CD4-positive, alpha-beta T cell (primary cell): ENCODE data around the gene MEGF11. TPM values are rescaled to one million over a fixed set of nuclear protein-coding genes. Genes with fewer than 3 reads are reported as not detected.

Source experiments
- ATAC-seq: fragments of 200-7000 bp; cut with Tn5 transposase; one replicate; pipeline ENCODE4 v1.10.0; 2022; ENCODE audit warnings: mild to moderate bottlenecking; ENCODE audit not compliant: poor library complexity
- CTCF ChIA-PET: fragments of 350-600 bp; sonication (Branson Sonifier 250); formaldehyde crosslinking; loops from one replicate; lab custom pipeline; 2021; ENCODE audit warnings: antibody characterized with exemption, inconsistent platforms; lab: Charles Lee
- POLR2A ChIA-PET: fragments of 350-600 bp; sonication (Branson Sonifier 250); formaldehyde crosslinking; loops from one replicate; lab custom pipeline; 2021; ENCODE audit warnings: antibody characterized with exemption, inconsistent platforms; lab: Charles Lee
- DNase-seq, 14 experiments: peaks; one replicate each; pipeline ENCODE4 v3.0.0-alpha.2; 2013 to 2020; ENCODE audit warnings: mixed read lengths in 2 of 14
- H3K27ac ChIP-seq, 2 donors: one replicate each; pipeline versions ENCODE4 v1.5.1 to v1.7.0; 2013; ENCODE audit warnings: low read length in 2 of 2, low read depth in 1 of 2, mild to moderate bottlenecking in 1 of 2
- H3K27me3 ChIP-seq, 2 experiments: 1 replicate in 1 of 2; 2 replicates in 1 of 2; pipeline versions ENCODE4 v1.6.1 to v1.7.0; 2013; ENCODE audit warnings: low read length in 2 of 2, control low read depth in 1 of 2, mild to moderate bottlenecking in 1 of 2, moderate library complexity in 1 of 2; ENCODE audit not compliant: insufficient read depth in 2 of 2, control insufficient read depth in 1 of 2
- H3K36me3 ChIP-seq: one replicate; pipeline ENCODE4 v1.6.1; 2013; ENCODE audit warnings: low read length, control low read depth; ENCODE audit not compliant: insufficient read depth
- H3K4me1 ChIP-seq: one replicate; pipeline ENCODE4 v1.6.1; 2013; ENCODE audit warnings: low read length, control low read depth; ENCODE audit not compliant: insufficient read depth
- H3K4me3 ChIP-seq: one replicate; pipeline ENCODE4 v1.5.1; 2013; ENCODE audit warnings: mild to moderate bottlenecking, low read length, moderate library complexity
- H3K9me3 ChIP-seq, 2 experiments: 1 replicate in 1 of 2; 2 replicates in 1 of 2; pipeline versions ENCODE4 v1.6.1 to v1.7.0; 2013; ENCODE audit warnings: low read length in 2 of 2, mild to moderate bottlenecking in 2 of 2, control low read depth in 1 of 2, moderate library complexity in 1 of 2; ENCODE audit not compliant: control insufficient read depth in 1 of 2, insufficient read depth in 1 of 2
- H3K27ac Mint-ChIP-seq: one replicate; pipeline ENCODE4 v1.8.0; 2020; ENCODE audit warnings: mixed read lengths
- H3K27me3 Mint-ChIP-seq: one replicate; pipeline ENCODE4 v1.8.0; 2021; ENCODE audit warnings: mixed read lengths
- H3K36me3 Mint-ChIP-seq: one replicate; pipeline ENCODE4 v1.8.0; 2021; ENCODE audit warnings: low read depth, mixed read lengths
- H3K4me1 Mint-ChIP-seq: one replicate; pipeline ENCODE4 v1.8.0; 2021; ENCODE audit warnings: low read depth, mixed read lengths
- H3K4me3 Mint-ChIP-seq: one replicate; pipeline ENCODE4 v1.8.0; 2020; ENCODE audit warnings: mild to moderate bottlenecking, mixed read lengths
- H3K9me3 Mint-ChIP-seq: one replicate; pipeline ENCODE4 v1.8.0; 2020; ENCODE audit warnings: mixed read lengths
- CTCF ChIP-seq: fragments of 200-600 bp; IDR thresholded peaks from one replicate; pipeline ENCODE4 v1.8.0; 2022; ENCODE audit warnings: antibody characterized with exemption, mild to moderate bottlenecking
- intact Hi-C, 2 experiments: fragments of 100-400 bp; cut with DNase I in 1 of 2; cut with micrococcal nuclease in 1 of 2; formaldehyde crosslinking; loops; one replicate each; pipeline versions ENCODE4 v1.15.1 to v1.9.0; 2023 to 2025; cut with DNase I, micrococcal nuclease
- total RNA-seq, 174 experiments: library from RNA in 2 of 174; stranded (reverse) in 2 of 174; gene quantifications; one replicate each; pipeline ENCODE4 v1.2.3 and lab custom pipeline; 2021 to 2026

Gene MEGF11
- total RNA-seq, 2 experiments from 2014 or later = not detected

GRCh38 chr15:66065325-66065724 is 188.2 kb downstream of the MEGF11 start:
- Histone ChIP-seq H3K4me1 (no peaks in the 10 kb centered on the region), H3K27ac (no peak overlapping the region), H3K4me3 (no peak overlapping the region), H3K27me3 (peaks cover 2 to 3% of the 10 kb centered on the region in 2 experiments), H3K36me3 (no peaks in the 10 kb centered on the region), H3K9me3 (peaks cover 5 to 8% of the 10 kb centered on the region in 2 experiments)
- Mint-ChIP-seq H3K4me3 (no peak overlapping the region), H3K36me3 (no peaks in the 10 kb centered on the region), H3K9me3 (no peaks in the 10 kb centered on the region), H3K27me3 (peaks cover 5% of the 10 kb centered on the region), H3K4me1 (no peaks in the 10 kb centered on the region), H3K27ac (no peak overlapping the region)
- no peak for DNase-seq
- no peak for TF ChIP-seq CTCF
- ChIA-PET CTCF (no interaction called here), POLR2A (no interaction called here)
- no peak for ATAC-seq
- intact Hi-C loops = no loop called here

- Histone ChIP-seq H3K4me3 (no peak overlapping the region), H3K27ac (no peak overlapping the region), H3K9me3 (peaks cover 5 to 12% of the 10 kb centered on the region in 2 experiments), H3K36me3 (no peaks in the 10 kb centered on the region), H3K4me1 (no peaks in the 10 kb centered on the region), H3K27me3 (peaks cover 2 to 5% of the 10 kb centered on the region in 2 experiments)
- TF ChIP-seq CTCF = no peak
- no peak overlapping the region for H3K4me3 Mint-ChIP-seq
- H3K4me1 Mint-ChIP-seq = no peaks in the 10 kb centered on the region
- no peak for DNase-seq
- H3K27me3 Mint-ChIP-seq = peaks cover 13% of the 10 kb centered on the region
- H3K9me3 Mint-ChIP-seq = no peaks in the 10 kb centered on the region
- ATAC-seq = no peak
- ChIA-PET CTCF (no interaction called here), POLR2A (no interaction called here)
- no peaks in the 10 kb centered on the region for H3K36me3 Mint-ChIP-seq
- H3K27ac Mint-ChIP-seq = no peak overlapping the region
- intact Hi-C loops = no loop called here
These were observed 190.4 kb downstream of the MEGF11 start for GRCh38 chr15:66063147-66063546.

- CTCF ChIA-PET = no interaction called here
- H3K4me1 Mint-ChIP-seq = no peaks in the 10 kb centered on the region
These were observed 196.5 kb downstream of the MEGF11 start for GRCh38 chr15:66057089-66057488.

More at GRCh38 chr15:66057089-66057488, 196.5 kb downstream of the MEGF11 start:
- H3K27me3 ChIP-seq = peaks cover 2 to 5% of the 10 kb centered on the region in 2 experiments
- no peaks in the 10 kb centered on the region for H3K4me1 ChIP-seq
- Mint-ChIP-seq H3K36me3 (no peaks in the 10 kb centered on the region), H3K27me3 (peaks cover 13% of the 10 kb centered on the region), H3K4me3 (no peak overlapping the region), H3K27ac (no peak overlapping the region), H3K9me3 (no peaks in the 10 kb centered on the region)
- no peak overlapping the region for H3K27ac ChIP-seq
- POLR2A ChIA-PET = no interaction called here
- no peak for TF ChIP-seq CTCF
- ATAC-seq (no peak), DNase-seq (no peak)
- no peak overlapping the region for H3K4me3 ChIP-seq
- no peaks in the 10 kb centered on the region for H3K36me3 ChIP-seq
- peaks cover under 1 to 9% of the 10 kb centered on the region in 2 experiments for H3K9me3 ChIP-seq
- intact Hi-C loops = no loop called here
